HG02852 (cell line): ENCODE measurements around the gene CCL21.
"Not testable (repeated sequence)": the region's sequence is repeated elsewhere in the genome, so short reads cannot be mapped to it uniquely, and the experiment has no call there.

Experiments used
- ATAC-seq: cut with Tn5 transposase; IDR thresholded peaks from one replicate; pipeline ENCODE4 v1.9.1; 2021; ENCODE audit warnings: mild to moderate bottlenecking, moderate library complexity; ENCODE audit not compliant: unreplicated experiment

CCL21 gene

DNA sequence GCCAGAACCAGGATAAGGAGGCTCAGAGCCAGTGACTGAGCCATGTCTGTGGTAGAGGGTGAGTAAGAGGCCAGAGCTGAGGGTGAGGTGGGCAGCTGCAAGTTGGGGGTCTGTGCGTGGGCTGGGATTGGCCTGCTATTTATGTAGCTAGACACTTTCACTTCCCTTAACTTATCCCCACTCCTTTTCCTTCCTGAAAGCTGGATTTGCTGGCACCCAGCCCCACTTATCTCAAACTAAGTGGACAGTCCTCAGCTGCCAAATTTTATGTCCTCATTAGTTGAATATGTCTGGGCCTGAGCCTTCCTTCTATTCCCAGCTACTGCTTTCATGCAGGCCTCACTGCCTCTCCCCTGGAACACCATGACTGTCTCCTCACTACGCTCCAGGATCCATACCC is at the start of gene CCL21:
CCL21 (minus strand) TSS at position 114 of the 400 bp plus-strand sequence; CDS start at position 44, 70 bp downstream.
- no peak for ATAC-seq

DNA sequence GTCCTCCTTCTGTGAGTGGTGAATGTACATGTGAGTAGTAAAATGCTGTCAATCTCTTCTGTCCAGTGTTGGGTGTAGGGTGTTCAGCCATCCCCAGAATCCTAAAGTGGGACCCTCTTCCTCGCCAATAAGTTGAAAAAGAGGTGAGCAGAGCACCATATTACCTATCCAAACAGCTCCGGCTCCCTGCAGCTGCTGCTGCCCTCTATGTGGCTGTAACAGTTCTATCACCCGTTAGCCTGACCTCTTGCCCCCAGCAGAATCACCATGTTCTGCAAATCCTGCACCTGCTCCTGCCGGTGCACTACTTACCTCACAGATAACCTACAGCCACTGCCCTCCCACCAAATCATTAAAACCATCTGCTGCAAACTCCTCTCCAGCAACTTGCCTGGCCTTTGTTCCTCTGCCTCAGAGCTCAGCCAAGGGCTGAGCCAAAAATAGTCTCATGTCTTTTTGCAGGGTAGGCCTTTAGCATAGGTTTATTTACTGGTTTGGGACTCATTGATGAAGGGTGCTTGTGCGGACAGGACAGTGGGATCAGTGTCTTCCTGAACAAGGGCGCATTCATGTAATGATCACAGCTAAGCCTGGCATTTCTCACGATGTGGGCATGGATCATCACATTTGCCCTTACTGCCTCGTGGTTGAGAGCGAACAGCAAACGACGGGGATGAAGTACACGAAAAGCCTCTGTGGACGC is 49.6 kb upstream of the CCL21 start:
- ATAC-seq, result no peak

GRCh38 chr9:34750320-34750719 is 40.4 kb upstream of the CCL21 start:
- not testable (repeated sequence) for ATAC-seq

- ATAC-seq, result no peak
Measured at GRCh38 chr9:34746526-34746925, 36.6 kb upstream of the CCL21 start.

DNA sequence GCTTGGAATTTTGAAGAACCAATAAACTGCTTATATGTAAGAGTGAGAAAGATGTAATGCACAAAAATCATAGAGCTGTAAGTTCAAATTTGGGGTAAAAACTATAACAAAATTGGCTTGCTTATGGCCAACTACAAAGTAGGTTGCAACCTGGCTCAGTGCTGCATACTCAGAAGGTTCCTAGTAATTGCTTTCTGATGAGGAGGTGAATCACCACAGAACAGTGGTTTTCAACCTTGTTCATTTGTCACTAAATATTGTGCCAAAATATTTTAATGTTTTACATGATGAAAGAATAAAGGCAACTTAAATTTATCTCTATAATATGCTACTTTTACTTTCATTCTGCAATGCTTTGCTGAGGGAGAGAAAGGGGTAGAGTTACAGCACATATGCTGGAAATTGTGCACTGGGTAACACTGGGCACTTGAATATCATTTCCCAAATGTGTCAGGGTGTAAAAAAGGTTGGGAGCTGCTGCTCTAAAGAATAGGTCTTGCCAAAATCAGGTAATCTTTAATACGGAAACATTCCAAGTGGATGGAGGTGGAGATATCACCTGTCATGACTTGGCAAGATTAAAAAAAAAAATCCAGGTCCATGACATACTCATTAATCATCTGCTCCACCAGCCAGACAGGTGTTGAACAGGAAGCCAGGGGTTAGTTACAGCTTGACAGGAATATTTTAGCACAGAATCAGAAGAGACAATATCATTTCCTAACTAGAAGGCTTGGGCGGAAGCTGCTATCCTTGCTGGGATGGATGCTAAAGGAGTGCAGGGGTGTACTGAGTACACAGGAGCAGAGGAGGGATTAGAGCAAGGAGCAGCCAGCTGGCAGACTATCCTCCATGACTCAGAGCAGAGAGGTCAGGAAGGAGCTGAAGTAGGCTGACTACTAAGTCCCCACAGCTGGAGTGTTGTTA is 34.6 kb upstream of the CCL21 start:
- ATAC-seq, result no peak

DNA sequence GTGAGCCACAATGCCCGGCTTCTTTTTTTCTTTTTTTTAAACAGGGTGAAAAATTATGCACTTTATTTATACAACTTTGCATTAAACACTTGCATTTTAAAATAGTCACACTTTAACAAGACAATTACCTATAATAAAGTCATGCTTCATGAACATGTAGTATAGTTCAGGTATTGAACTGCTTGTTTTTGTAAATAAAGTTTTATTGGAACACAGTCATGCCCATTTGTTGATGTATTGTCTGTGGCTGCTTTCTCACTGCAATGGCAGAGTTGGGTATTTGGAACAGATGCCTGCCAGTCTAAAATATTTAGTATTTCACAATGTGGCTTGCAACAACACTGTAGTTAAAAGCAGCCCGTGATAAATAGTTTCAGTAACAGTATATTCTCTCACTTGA is 32.8 kb upstream of the CCL21 start:
- ATAC-seq, result no peak

DNA sequence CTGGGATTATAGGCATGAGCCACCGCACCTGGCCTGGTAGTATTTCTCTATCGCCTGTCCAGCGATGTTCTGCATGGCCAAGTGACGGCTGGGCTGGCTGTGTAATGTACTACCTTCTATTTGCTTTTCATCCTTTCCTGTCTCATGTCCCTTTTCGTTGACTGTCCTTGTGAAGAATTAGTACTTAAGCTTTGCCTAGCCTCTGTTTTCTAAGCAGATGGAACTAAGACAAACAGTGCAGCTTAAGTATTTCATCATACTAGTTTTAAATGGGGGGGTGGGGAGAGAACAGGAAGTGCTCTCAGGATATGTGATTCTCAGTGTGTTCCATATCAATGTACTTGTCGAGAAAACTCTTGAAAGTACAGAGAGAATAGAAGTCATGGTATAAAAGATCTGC is 31.7 kb upstream of the CCL21 start:
- ATAC-seq, result no peak

- not testable (repeated sequence) for ATAC-seq
Measured at GRCh38 chr9:34740176-34740575, 30.2 kb upstream of the CCL21 start.

GRCh38 chr9:34737677-34738260 is 27.8 kb upstream of the CCL21 start:
- ATAC-seq, result no peak

- ATAC-seq, result no peak
Measured at GRCh38 chr9:34734720-34735119, 24.8 kb upstream of the CCL21 start.

GRCh38 chr9:34732886-34733285 is 22.9 kb upstream of the CCL21 start:
- ATAC-seq, result no peak

DNA sequence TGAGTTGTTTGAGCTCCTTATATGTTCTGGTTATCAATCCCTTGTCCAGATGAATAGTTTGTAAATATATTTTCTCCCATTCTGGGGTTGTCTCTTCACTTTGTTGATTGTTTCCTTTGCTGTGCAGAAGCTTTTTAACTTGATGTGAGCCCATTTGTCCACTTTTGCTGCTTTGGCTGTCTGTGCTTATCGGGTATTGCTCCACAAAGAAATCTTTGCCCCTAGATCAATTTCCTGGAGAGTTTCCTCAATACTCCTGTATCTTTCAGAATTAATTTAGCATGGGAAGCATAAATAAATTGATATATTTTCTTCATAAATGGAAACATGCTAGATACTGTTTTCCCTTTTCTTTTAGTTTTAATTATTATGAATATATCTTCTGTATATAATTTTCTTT is 22.5 kb upstream of the CCL21 start:
- no peak for ATAC-seq

- ATAC-seq, result no peak
Measured at GRCh38 chr9:34723141-34723540, 13.2 kb upstream of the CCL21 start.

DNA sequence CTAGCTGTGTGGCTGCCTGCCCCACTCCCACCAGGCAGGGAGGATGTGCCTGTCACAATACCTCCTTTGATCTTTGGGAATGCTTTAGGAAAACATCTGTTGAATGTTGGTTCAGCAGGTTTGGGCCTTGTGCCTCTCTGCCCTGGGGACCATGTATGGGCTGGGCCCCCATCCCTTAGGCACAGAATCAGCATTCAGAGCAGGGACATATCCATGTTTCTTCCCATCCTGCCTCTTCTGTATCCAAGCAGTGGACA is 9.8 kb upstream of the CCL21 start:
- not testable (repeated sequence) for ATAC-seq

DNA sequence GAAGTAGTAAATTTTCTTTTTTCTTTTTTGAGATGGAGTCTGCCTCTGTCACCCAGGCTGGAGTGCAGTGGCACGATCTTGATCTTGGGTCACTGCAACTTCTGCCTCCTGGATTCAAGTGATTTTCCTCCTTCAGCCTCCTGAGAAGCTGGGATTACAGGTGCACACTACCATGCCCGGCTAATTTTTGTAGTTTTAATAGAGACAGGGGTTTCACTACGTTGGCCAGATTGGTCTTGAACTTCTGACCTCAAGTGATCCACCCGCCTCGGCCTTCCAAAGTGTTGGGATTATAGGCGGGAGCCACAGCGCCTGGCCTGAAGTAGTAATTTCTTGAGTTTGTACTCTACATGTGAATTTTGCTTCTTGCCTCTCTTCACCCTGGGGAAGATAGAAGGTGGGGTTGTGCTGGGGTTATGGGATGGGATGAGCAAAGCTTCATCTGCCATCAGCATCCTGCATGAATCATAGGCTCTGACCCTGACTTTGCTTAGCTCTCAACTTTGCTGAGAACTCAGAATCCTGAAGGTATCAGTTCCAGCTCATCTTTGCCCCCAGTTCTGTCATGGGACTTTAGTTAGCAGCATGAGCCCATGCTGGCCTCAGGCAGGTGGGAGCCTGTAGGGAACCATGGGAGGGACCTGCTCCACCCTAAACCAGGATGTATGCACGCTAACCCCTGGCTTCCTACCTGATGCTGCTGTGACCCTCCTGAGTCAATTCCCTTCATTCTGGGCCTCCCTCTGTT is 9.3 kb upstream of the CCL21 start:
- no peak for ATAC-seq

DNA sequence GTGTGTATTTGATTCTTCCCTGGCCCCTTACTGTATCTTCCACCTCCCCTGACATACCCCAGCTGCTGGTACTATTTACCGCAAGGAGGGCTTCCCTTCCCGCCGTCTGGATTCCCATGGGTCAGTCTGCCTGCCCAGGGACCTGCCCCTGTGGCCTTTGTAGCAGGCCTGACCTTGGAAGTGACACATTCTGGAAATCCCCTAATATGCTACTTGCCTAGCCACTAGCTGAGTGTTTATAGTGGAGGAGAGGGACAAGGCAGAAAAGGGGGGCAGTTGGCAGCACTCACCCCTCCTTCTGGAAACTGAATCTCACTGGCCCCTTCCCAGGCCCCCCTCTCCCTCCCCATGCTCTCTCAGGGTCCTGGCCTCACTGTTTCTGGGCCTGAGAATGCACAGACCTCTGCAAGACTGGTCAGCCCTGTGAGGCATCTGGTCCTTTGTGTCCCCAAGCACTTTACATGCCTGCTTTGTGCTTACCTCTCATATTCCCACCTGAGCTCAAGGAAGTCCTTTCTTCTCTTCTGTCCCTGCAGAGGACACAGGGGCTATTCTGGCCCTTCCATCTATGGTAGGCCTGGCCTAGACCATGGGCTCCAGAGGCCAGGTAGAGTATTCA is 8.2 kb upstream of the CCL21 start:
- no peak for ATAC-seq

GRCh38 chr9:34716711-34717110 is 6.8 kb upstream of the CCL21 start:
- no peak for ATAC-seq

GRCh38 chr9:34715639-34716215 is 5.8 kb upstream of the CCL21 start:
- ATAC-seq, result no peak

DNA sequence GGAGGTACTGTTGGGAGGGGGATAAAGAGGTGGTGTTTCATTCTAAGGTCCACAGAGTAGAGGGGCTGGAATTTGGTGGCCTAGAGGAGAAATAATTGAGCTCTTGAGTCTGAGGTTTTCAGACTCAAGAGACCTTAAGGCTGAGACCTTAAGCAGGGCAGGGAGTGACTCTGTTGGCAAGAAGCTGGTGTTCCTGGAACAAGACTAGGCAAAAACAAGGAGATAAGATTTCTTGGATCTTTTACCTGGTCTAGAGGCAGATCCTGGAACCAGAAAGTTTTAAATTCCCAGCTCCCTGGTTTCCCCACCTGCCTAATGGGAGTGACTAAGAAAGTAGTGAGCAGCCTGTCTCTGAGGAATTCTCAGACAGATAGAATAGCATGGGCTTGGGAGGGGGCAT is 4.1 kb upstream of the CCL21 start:
- ATAC-seq, result no peak

DNA sequence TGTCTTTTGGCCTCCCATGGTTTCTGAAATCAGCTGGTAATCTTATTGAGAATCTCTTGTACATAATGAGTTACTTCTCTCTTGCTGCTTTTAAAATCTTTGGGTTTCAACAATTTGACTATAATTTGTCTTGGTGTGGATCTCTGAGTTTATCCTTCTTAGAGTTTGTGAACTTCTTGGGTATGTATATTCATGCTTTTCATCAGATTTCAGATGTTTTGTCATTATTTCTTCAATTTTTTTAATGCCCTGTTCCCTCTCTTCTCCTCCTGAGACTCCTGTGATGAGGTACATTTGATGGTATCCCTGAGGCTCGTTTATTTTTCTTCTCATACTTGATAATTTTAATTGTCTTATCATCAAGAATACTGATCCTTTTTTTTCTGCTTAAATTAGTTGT is 2.2 kb upstream of the CCL21 start:
- no peak for ATAC-seq
